Mesenchymal stem cell (in vitro differentiated cells and primary cell): ENCODE data around the gene HYKK.

Experiments used
- DNase-seq: peaks from one replicate; pipeline ENCODE4 v3.0.0-alpha.2; 2013
- H2AFZ ChIP-seq: one replicate; pipeline ENCODE4 v1.6.1; 2013; ENCODE audit warnings: low read depth, mild to moderate bottlenecking, control low read depth, inconsistent platforms, low read length, moderate library complexity
- H2AK5ac ChIP-seq: 2 replicates; pipeline ENCODE4 v1.6.1; 2013; ENCODE audit warnings: low read length, moderate library complexity, mild to moderate bottlenecking, inconsistent platforms; ENCODE audit not compliant: severe bottlenecking
- H2BK120ac ChIP-seq: one replicate; pipeline ENCODE4 v1.6.1; 2013; ENCODE audit warnings: low read depth, mild to moderate bottlenecking, inconsistent platforms, low read length, moderate library complexity
- H2BK12ac ChIP-seq, 2 experiments: one replicate each; pipeline ENCODE4 v1.6.1; 2013; ENCODE audit warnings: inconsistent platforms in 2 of 2, low read length in 2 of 2, mild to moderate bottlenecking in 2 of 2, moderate library complexity in 2 of 2, control low read depth in 1 of 2
- H2BK15ac ChIP-seq: one replicate; pipeline ENCODE4 v1.6.1; 2013; ENCODE audit warnings: mild to moderate bottlenecking, low read depth, inconsistent platforms; ENCODE audit not compliant: poor library complexity, severe bottlenecking
- H2BK5ac ChIP-seq: 2 replicates; pipeline ENCODE4 v1.6.1; 2013; ENCODE audit warnings: low read depth, mild to moderate bottlenecking, low read length, control low read depth, inconsistent platforms; ENCODE audit not compliant: poor library complexity, severe bottlenecking
- H3K14ac ChIP-seq, 2 experiments: one replicate each; pipeline ENCODE4 v1.6.1; 2013; ENCODE audit warnings: inconsistent platforms in 2 of 2, low read length in 2 of 2, control low read depth in 1 of 2, mild to moderate bottlenecking in 1 of 2, moderate library complexity in 1 of 2
- H3K18ac ChIP-seq, 2 experiments: one replicate each; pipeline ENCODE4 v1.6.1; 2013; ENCODE audit warnings: inconsistent platforms in 2 of 2, low read length in 2 of 2, control low read depth in 1 of 2, low read depth in 1 of 2, mild to moderate bottlenecking in 1 of 2
- H3K23ac ChIP-seq, 2 experiments: one replicate each; pipeline ENCODE4 v1.6.1; 2013; ENCODE audit warnings: inconsistent platforms in 2 of 2, low read length in 2 of 2, mild to moderate bottlenecking in 2 of 2, moderate library complexity in 2 of 2, control low read depth in 1 of 2
- H3K27ac ChIP-seq: 2 replicates; pipeline ENCODE4 v1.5.1; 2013; ENCODE audit warnings: mild to moderate bottlenecking, moderate library complexity, low read length, control low read depth, inconsistent platforms; ENCODE audit not compliant: poor library complexity, severe bottlenecking
- H3K27me3 ChIP-seq, 2 experiments: 2 replicates each; pipeline versions ENCODE4 v1.6.1 to v1.7.0; 2013; ENCODE audit warnings: low read length in 2 of 2, mild to moderate bottlenecking in 2 of 2, moderate library complexity in 2 of 2, control low read depth in 1 of 2, inconsistent platforms in 1 of 2; ENCODE audit not compliant: control insufficient read depth in 1 of 2, insufficient read depth in 1 of 2
- H3K36me3 ChIP-seq, 2 experiments: 2 replicates each; pipeline versions ENCODE4 v1.6.1 to v1.7.0; 2013; ENCODE audit warnings: low read length in 2 of 2, control low read depth in 1 of 2, inconsistent platforms in 1 of 2, low read depth in 1 of 2, mild to moderate bottlenecking in 1 of 2; ENCODE audit not compliant: insufficient read depth in 2 of 2, control insufficient read depth in 1 of 2
- H3K4ac ChIP-seq, 2 experiments: one replicate each; pipeline ENCODE4 v1.6.1; 2013; ENCODE audit warnings: inconsistent platforms in 2 of 2, low read length in 2 of 2, mild to moderate bottlenecking in 2 of 2, moderate library complexity in 2 of 2, control low read depth in 1 of 2, low read depth in 1 of 2
- H3K4me1 ChIP-seq: 2 replicates; pipeline ENCODE4 v1.6.1; 2013; ENCODE audit warnings: low read depth, low read length, control low read depth; ENCODE audit not compliant: control insufficient read depth, insufficient read depth
- H3K4me2 ChIP-seq: 2 replicates; pipeline ENCODE4 v1.6.1; 2013; ENCODE audit warnings: low read length, mild to moderate bottlenecking, inconsistent platforms; ENCODE audit not compliant: poor library complexity, severe bottlenecking
- H3K4me3 ChIP-seq, 2 experiments: 2 replicates each; pipeline versions ENCODE4 v1.5.1 to v1.7.0; 2013; ENCODE audit warnings: low read length in 2 of 2, mild to moderate bottlenecking in 2 of 2, control low read depth in 1 of 2, low read depth in 1 of 2; ENCODE audit not compliant: insufficient read depth in 1 of 2
- H3K79me1 ChIP-seq: replicated peaks from 2 replicates; pipeline ENCODE4 v1.6.1; 2013; ENCODE audit warnings: mild to moderate bottlenecking, control low read depth, low read length, inconsistent platforms; ENCODE audit not compliant: poor library complexity, severe bottlenecking
- H3K9ac ChIP-seq: 2 replicates; pipeline ENCODE4 v1.7.0; 2013; ENCODE audit warnings: mild to moderate bottlenecking, low read length, moderate library complexity
- H3K9me3 ChIP-seq: 2 replicates; pipeline ENCODE4 v1.7.0; 2013; ENCODE audit warnings: mild to moderate bottlenecking, low read length; ENCODE audit not compliant: control insufficient read depth
- H4K8ac ChIP-seq: one replicate; pipeline ENCODE4 v1.6.1; 2013; ENCODE audit warnings: inconsistent platforms, mild to moderate bottlenecking, low read length, moderate library complexity
- H4K91ac ChIP-seq: one replicate; pipeline ENCODE4 v1.6.1; 2013; ENCODE audit warnings: mild to moderate bottlenecking, low read length, inconsistent platforms
- WGBS: methylation state at CpG from one replicate; pipeline ENCODE4 v1.1.7; 2013; ENCODE audit warnings: mixed read lengths; 5-methylcytosine and 5-hydroxymethylcytosine counted together

Gene HYKK

DNA sequence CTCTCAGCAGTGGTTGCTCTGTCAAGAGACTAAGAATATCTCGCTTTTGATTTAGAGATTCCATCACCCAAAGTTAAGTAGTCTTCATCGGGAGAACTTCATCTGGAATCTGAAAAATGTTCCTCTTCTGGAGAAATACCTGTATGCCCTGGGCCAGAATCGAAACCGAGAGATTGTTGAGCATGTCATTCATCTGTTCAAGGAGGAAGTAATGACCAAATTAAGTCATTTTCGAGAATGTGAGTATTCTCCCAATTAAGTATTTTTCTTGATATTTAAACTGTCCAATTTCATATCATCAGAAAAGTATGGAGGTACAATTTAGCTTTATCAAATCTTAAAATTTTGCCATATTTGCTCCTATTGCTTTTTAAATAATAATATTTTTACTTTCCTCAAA is 19.9 kb downstream of the HYKK start:
- no peak overlapping the region for H3K18ac ChIP-seq
- WGBS, result 91% methylated on average over 4 of the region's 5 CpGs

GRCh38 chr15:78533331-78533730 is 26.0 kb downstream of the HYKK start:
- Histone ChIP-seq H2BK5ac (no peak overlapping the region), H4K8ac (no peak overlapping the region), H3K36me3 (no peaks in the 10 kb centered on the region), H3K9ac (no peak overlapping the region), H3K18ac (no peak overlapping the region), H2BK120ac (no peak overlapping the region), H2AFZ (no peak overlapping the region), H3K23ac (no peak overlapping the region), H3K4me1 (no peaks in the 10 kb centered on the region), H3K4me3 (no peak overlapping the region), H2BK15ac (no peak overlapping the region), H3K79me1 (no peaks in the 10 kb centered on the region), H3K27me3 (no peaks in the 10 kb centered on the region), H3K14ac (no peak overlapping the region), H4K91ac (no peak overlapping the region), H2AK5ac (no peak overlapping the region), H3K4ac (no peak overlapping the region), H2BK12ac (no peak overlapping the region), H3K4me2 (no peak overlapping the region), H3K27ac (no peak overlapping the region), H3K9me3 (no peaks in the 10 kb centered on the region)
- no peak for DNase-seq
- 85% methylated on average over 2 of the region's 2 CpGs for WGBS

More for the DNA sequence above, 19.9 kb downstream of the HYKK start:
- Histone ChIP-seq H2BK15ac (no peak overlapping the region), H3K4ac (no peak overlapping the region), H4K91ac (no peak overlapping the region), H4K8ac (no peak overlapping the region), H2AFZ (no peak overlapping the region), H2BK120ac (no peak overlapping the region), H3K4me2 (no peak overlapping the region), H3K4me1 (no peaks in the 10 kb centered on the region), H3K79me1 (no peaks in the 10 kb centered on the region), H3K36me3 (no peaks in the 10 kb centered on the region), H3K4me3 (no peak overlapping the region), H3K9me3 (no peaks in the 10 kb centered on the region), H3K27ac (no peak overlapping the region), H3K14ac (no peak overlapping the region), H3K27me3 (no peaks in the 10 kb centered on the region), H3K23ac (no peak overlapping the region), H2BK5ac (no peak overlapping the region), H2BK12ac (no peak overlapping the region), H2AK5ac (no peak overlapping the region), H3K9ac (no peak overlapping the region)
- DNase-seq, result no peak

DNA sequence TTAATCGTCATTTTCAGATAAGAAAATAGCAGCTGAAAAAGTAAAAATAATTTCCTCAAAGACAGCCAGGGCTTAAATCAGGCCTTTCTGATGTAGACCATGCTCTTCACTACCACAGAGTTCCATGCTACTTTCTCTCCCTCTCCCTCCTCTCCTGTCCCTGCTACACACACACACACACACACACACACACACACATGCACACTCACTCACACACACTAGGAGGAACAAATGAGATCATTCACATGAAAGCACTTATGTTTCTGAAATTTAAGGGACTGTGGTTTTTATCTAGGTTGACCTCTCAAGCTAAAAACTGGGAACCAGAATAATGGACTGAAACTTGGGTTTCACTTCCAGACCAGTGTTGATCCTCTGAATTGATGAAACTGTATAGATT is 28.8 kb downstream of the HYKK start:
- Histone ChIP-seq H3K27ac (no peak overlapping the region), H3K36me3 (no peaks in the 10 kb centered on the region), H2BK5ac (no peak overlapping the region), H3K9me3 (no peaks in the 10 kb centered on the region), H2BK15ac (no peak overlapping the region), H3K9ac (no peak overlapping the region), H3K4me3 (no peak overlapping the region), H3K18ac (no peak overlapping the region), H3K27me3 (no peaks in the 10 kb centered on the region), H2BK12ac (no peak overlapping the region), H3K4ac (no peak overlapping the region), H3K79me1 (no peaks in the 10 kb centered on the region), H3K4me2 (no peak overlapping the region), H4K8ac (no peak overlapping the region), H2BK120ac (no peak overlapping the region), H2AK5ac (no peak overlapping the region), H3K4me1 (no peaks in the 10 kb centered on the region), H3K23ac (no peak overlapping the region), H4K91ac (no peak overlapping the region), H3K14ac (no peak overlapping the region), H2AFZ (no peak overlapping the region)
- DNase-seq, result peak; percentile 56
- 79% methylated on average over 1 of the region's 1 CpG for WGBS

GRCh38 chr15:78537266-78537905 is 30.0 kb downstream of the HYKK start:
- H3K4ac ChIP-seq, result no peak overlapping the region
- H2BK120ac ChIP-seq, result no peak overlapping the region

More at GRCh38 chr15:78537266-78537905, 30.0 kb downstream of the HYKK start:
- Histone ChIP-seq H2AK5ac (no peak overlapping the region), H2AFZ (no peak overlapping the region), H2BK12ac (no peak overlapping the region), H3K4me3 (no peak overlapping the region), H3K36me3 (peaks cover 0 to 7% of the 10 kb centered on the region in 2 experiments), H3K9ac (peak overlapping the region; percentile 52), H2BK5ac (no peak overlapping the region), H3K27ac (no peak overlapping the region), H3K27me3 (no peaks in the 10 kb centered on the region), H4K91ac (no peak overlapping the region), H3K14ac (no peak overlapping the region), H3K23ac (no peak overlapping the region), H3K4me1 (no peaks in the 10 kb centered on the region), H3K18ac (no peak overlapping the region), H3K9me3 (no peaks in the 10 kb centered on the region), H4K8ac (no peak overlapping the region), H3K79me1 (peaks cover 2% of the 10 kb centered on the region), H2BK15ac (no peak overlapping the region), H3K4me2 (no peak overlapping the region)
- DNase-seq, result no peak
- 87% methylated on average over 4 of the region's 5 CpGs for WGBS
